CD4-positive, alpha-beta memory T cell (primary cell): Measurements from ENCODE around the gene SCO1. TPM values are rescaled to one million over a fixed set of nuclear protein-coding genes. Genes with fewer than 3 reads are reported as not detected.

Source experiments
- CTCF ChIA-PET: fragments of 350-600 bp; sonication (Branson Sonifier 250); formaldehyde crosslinking; loops from one replicate; lab custom pipeline; 2021; ENCODE audit warnings: inconsistent platforms; ENCODE audit not compliant: partially characterized antibody; lab: Charles Lee
- POLR2A ChIA-PET: fragments of 350-600 bp; sonication (Branson Sonifier 250); formaldehyde crosslinking; loops from one replicate; lab custom pipeline; 2021; ENCODE audit not compliant: partially characterized antibody; lab: Charles Lee
- DNase-seq, 5 donors: peaks; one replicate each; pipeline versions ENCODE4 v3.0.0 to v3.0.0-alpha.2; 2020 to 2022; ENCODE audit warnings: mixed read lengths in 1 of 5
- H3K27ac ChIP-seq: one replicate; pipeline ENCODE4 v1.7.0; 2013; ENCODE audit warnings: low read depth, low read length
- H3K27me3 ChIP-seq: 2 replicates; pipeline ENCODE4 v1.7.0; 2013; ENCODE audit warnings: mild to moderate bottlenecking, low read length, moderate library complexity; ENCODE audit not compliant: insufficient read depth
- H3K36me3 ChIP-seq: 2 replicates; pipeline ENCODE4 v1.7.0; 2013; ENCODE audit warnings: mild to moderate bottlenecking, low read length, moderate library complexity; ENCODE audit not compliant: insufficient read depth
- H3K4me1 ChIP-seq: 2 replicates; pipeline ENCODE4 v1.7.0; 2013; ENCODE audit warnings: mild to moderate bottlenecking, low read length, moderate library complexity; ENCODE audit not compliant: insufficient read depth
- H3K4me3 ChIP-seq, 2 donors: one replicate each; pipeline ENCODE4 v1.7.0; 2013; ENCODE audit warnings: low read length in 2 of 2, mild to moderate bottlenecking in 1 of 2
- H3K9me3 ChIP-seq, 2 donors: one replicate each; pipeline ENCODE4 v1.7.0; 2013; ENCODE audit warnings: low read length in 2 of 2, control low read depth in 1 of 2; ENCODE audit not compliant: control insufficient read depth in 1 of 2
- H3K27ac Mint-ChIP-seq, 7 donors: one replicate each; pipeline ENCODE4 v1.8.0; 2020 to 2021; ENCODE audit warnings: mixed read lengths in 7 of 7, mild to moderate bottlenecking in 6 of 7, inconsistent platforms in 3 of 7, moderate library complexity in 3 of 7
- H3K27me3 Mint-ChIP-seq, 2 donors: one replicate each; pipeline ENCODE4 v1.8.0; 2020 to 2021; ENCODE audit warnings: mixed read lengths in 2 of 2
- H3K36me3 Mint-ChIP-seq, 2 donors: one replicate each; pipeline ENCODE4 v1.8.0; 2020 to 2021; ENCODE audit warnings: mixed read lengths in 2 of 2, inconsistent platforms in 1 of 2, mild to moderate bottlenecking in 1 of 2
- H3K4me1 Mint-ChIP-seq, 4 donors: one replicate each; pipeline ENCODE4 v1.8.0; 2020 to 2021; ENCODE audit warnings: mixed read lengths in 4 of 4, mild to moderate bottlenecking in 1 of 4
- H3K4me3 Mint-ChIP-seq, 8 donors: one replicate each; pipeline ENCODE4 v1.8.0; 2020 to 2021; ENCODE audit warnings: mixed read lengths in 8 of 8, mild to moderate bottlenecking in 7 of 8, moderate library complexity in 6 of 8, inconsistent platforms in 3 of 8
- H3K9me3 Mint-ChIP-seq, 8 donors: one replicate each; pipeline ENCODE4 v1.8.0; 2020 to 2021; ENCODE audit warnings: mixed read lengths in 8 of 8, mild to moderate bottlenecking in 5 of 8, inconsistent platforms in 3 of 8, moderate library complexity in 1 of 8
- intact Hi-C: fragments of 100-400 bp; cut with micrococcal nuclease; formaldehyde crosslinking; loops from one replicate; pipeline ENCODE4 v1.15.1; 2023
- polyA plus RNA-seq, 2 donors: library from polyadenylated mRNA; unstranded; fragments of 300-500 nt; fragmentation: Illumina TruSeq; gene quantifications; one replicate each; pipeline ENCODE4 v1.2.3, GENCODE V29; 2021
- total RNA-seq, 2 experiments: library from RNA; stranded (reverse); gene quantifications; one replicate each; pipeline ENCODE4 v1.2.3, GENCODE V29; 2021

Gene SCO1
- total and polyA plus RNA-seq, 4 experiments from 2014 or later = 12.9 to 26.1 (median 23.1) TPM

GRCh38 chr17:10648956-10649355 is 48.4 kb downstream of the SCO1 start:
- Mint-ChIP-seq H3K4me3 (no peak overlapping the region), H3K4me1 (peaks cover 7 to 16% (median 12%) of the 10 kb centered on the region in 4 donors), H3K9me3 (peaks cover 0 to 1% (median 0%) of the 10 kb centered on the region in 8 donors), H3K27me3 (no peaks in the 10 kb centered on the region), H3K36me3 (peaks cover 7 to 18% of the 10 kb centered on the region in 2 donors), H3K27ac (no peak overlapping the region)
- POLR2A ChIA-PET = no interaction called here
- intact Hi-C loops = no loop called here
- H3K9me3 ChIP-seq = no peaks in the 10 kb centered on the region
- H3K27ac ChIP-seq = no peak overlapping the region
- H3K27me3 ChIP-seq = no peaks in the 10 kb centered on the region
- H3K4me1 ChIP-seq = no peaks in the 10 kb centered on the region
- CTCF ChIA-PET = interaction anchor here (0.7 kb wide), 1 partner anchor 196 kb away, joined by 5 read pairs; no protein-coding TSS in a partner anchor
- no peaks in the 10 kb centered on the region for H3K36me3 ChIP-seq
- no peak for DNase-seq
- no peak overlapping the region for H3K4me3 ChIP-seq

GRCh38 chr17:10648381-10648780 is 49.0 kb downstream of the SCO1 start:
- Histone ChIP-seq H3K27ac (no peak overlapping the region), H3K27me3 (no peaks in the 10 kb centered on the region), H3K4me3 (no peak overlapping the region), H3K9me3 (no peaks in the 10 kb centered on the region), H3K36me3 (no peaks in the 10 kb centered on the region), H3K4me1 (no peaks in the 10 kb centered on the region)
- CTCF ChIA-PET = interaction anchor here (3.1 to 7.3 kb wide), 5 partner anchors 11 to 200 kb away, joined by 9 to 142 read pairs (median 39); no protein-coding TSS in a partner anchor
- Mint-ChIP-seq H3K4me1 (peaks cover 6 to 12% (median 7%) of the 10 kb centered on the region in 4 donors), H3K27me3 (no peaks in the 10 kb centered on the region), H3K4me3 (no peak overlapping the region), H3K9me3 (no peaks in the 10 kb centered on the region), H3K27ac (no peak overlapping the region), H3K36me3 (peaks cover 8 to 18% of the 10 kb centered on the region in 2 donors)
- no peak for DNase-seq
- POLR2A ChIA-PET = no interaction called here
- intact Hi-C loops = no loop called here

GRCh38 chr17:10646392-10646990 is 50.8 kb downstream of the SCO1 start:
- Histone ChIP-seq H3K9me3 (no peaks in the 10 kb centered on the region), H3K27me3 (no peaks in the 10 kb centered on the region), H3K4me1 (no peaks in the 10 kb centered on the region), H3K36me3 (no peaks in the 10 kb centered on the region), H3K4me3 (no peak overlapping the region), H3K27ac (no peak overlapping the region)
- Mint-ChIP-seq H3K36me3 (peaks cover 18 to 31% of the 10 kb centered on the region in 2 donors), H3K27me3 (no peaks in the 10 kb centered on the region), H3K4me3 (no peak overlapping the region), H3K4me1 (peaks cover 0 to 5% (median 2%) of the 10 kb centered on the region in 4 donors), H3K9me3 (no peaks in the 10 kb centered on the region), H3K27ac (no peak overlapping the region)
- CTCF ChIA-PET = interaction anchor here (0.7 to 7.3 kb wide), 30 partner anchors 8 to 230 kb away, joined by 3 to 142 read pairs (median 4); partner anchors contain the start of genes MYH3 and TMEM220
- POLR2A ChIA-PET = interaction anchor here (0.9 kb wide), 1 partner anchor 199 kb away, joined by 4 read pairs; no protein-coding TSS in a partner anchor
- DNase-seq = peak; percentile 58 to 65 (median 63)
- intact Hi-C loops = loop anchor here (1.0 kb wide), 1 partner anchor 199 kb away; no protein-coding TSS in a partner anchor

GRCh38 chr17:10640475-10640874 is 56.9 kb downstream of the SCO1 start:
- Mint-ChIP-seq H3K4me3 (no peak overlapping the region), H3K36me3 (peaks cover 58 to 63% of the 10 kb centered on the region in 2 donors), H3K27ac (no peak overlapping the region), H3K4me1 (peaks cover 0 to 2% (median 0%) of the 10 kb centered on the region in 4 donors), H3K27me3 (no peaks in the 10 kb centered on the region), H3K9me3 (no peaks in the 10 kb centered on the region)
- no peak overlapping the region for H3K4me3 ChIP-seq
- H3K9me3 ChIP-seq = no peaks in the 10 kb centered on the region
- H3K27ac ChIP-seq = no peak overlapping the region
- no peaks in the 10 kb centered on the region for H3K4me1 ChIP-seq
- intact Hi-C loops = no loop called here
- CTCF ChIA-PET = interaction anchor here (0.8 to 3.0 kb wide), 6 partner anchors 9 to 204 kb away, joined by 3 to 20 read pairs (median 4); no protein-coding TSS in a partner anchor
- no peaks in the 10 kb centered on the region for H3K27me3 ChIP-seq
- POLR2A ChIA-PET = no interaction called here
- H3K36me3 ChIP-seq = no peaks in the 10 kb centered on the region
- DNase-seq = no peak

GRCh38 chr17:10638151-10638550 is 59.2 kb downstream of the SCO1 start:
- CTCF ChIA-PET = interaction anchor here (1.9 kb wide), 1 partner anchor 9 kb away, joined by 9 read pairs; no protein-coding TSS in a partner anchor
- Mint-ChIP-seq H3K27ac (peak overlapping the region in 2 of 7 donors; percentile 46 to 77), H3K9me3 (no peaks in the 10 kb centered on the region), H3K36me3 (peaks cover 52 to 66% of the 10 kb centered on the region in 2 donors), H3K4me1 (peaks cover 0 to 6% (median 1%) of the 10 kb centered on the region in 4 donors), H3K27me3 (no peaks in the 10 kb centered on the region), H3K4me3 (no peak overlapping the region)
- H3K4me3 ChIP-seq = no peak overlapping the region
- DNase-seq = no peak
- H3K4me1 ChIP-seq = no peaks in the 10 kb centered on the region
- intact Hi-C loops = no loop called here
- no peaks in the 10 kb centered on the region for H3K27me3 ChIP-seq
- no peaks in the 10 kb centered on the region for H3K36me3 ChIP-seq
- POLR2A ChIA-PET = no interaction called here
- H3K27ac ChIP-seq = no peak overlapping the region
- H3K9me3 ChIP-seq = no peaks in the 10 kb centered on the region

- ChIA-PET POLR2A (no interaction called here), CTCF (interaction anchor here (0.9 to 12.3 kb wide), 2 partner anchors 11 to 18 kb away, joined by 4 to 185 read pairs; no protein-coding TSS in a partner anchor)
- peak overlapping the region in 1 of 7 donors; percentile 76 for H3K27ac Mint-ChIP-seq
- no peaks in the 10 kb centered on the region for H3K4me1 ChIP-seq
- no peaks in the 10 kb centered on the region for H3K9me3 ChIP-seq
- peaks cover 0 to 6% (median 4%) of the 10 kb centered on the region in 4 donors for H3K4me1 Mint-ChIP-seq
- DNase-seq = no peak
- no peak overlapping the region for H3K4me3 ChIP-seq
- H3K27me3 ChIP-seq = no peaks in the 10 kb centered on the region
- no peaks in the 10 kb centered on the region for H3K36me3 ChIP-seq
- H3K27me3 Mint-ChIP-seq = no peaks in the 10 kb centered on the region
- no peak overlapping the region for H3K4me3 Mint-ChIP-seq
- peaks cover 43 to 50% of the 10 kb centered on the region in 2 donors for H3K36me3 Mint-ChIP-seq
- no peak overlapping the region for H3K27ac ChIP-seq
- intact Hi-C loops = no loop called here
- no peaks in the 10 kb centered on the region for H3K9me3 Mint-ChIP-seq
These were observed 62.0 kb downstream of the SCO1 start for GRCh38 chr17:10635290-10635689.

- H3K4me3 ChIP-seq = no peak overlapping the region
- no peaks in the 10 kb centered on the region for H3K36me3 ChIP-seq
- Mint-ChIP-seq H3K4me1 (peaks cover 0 to 6% (median 4%) of the 10 kb centered on the region in 4 donors), H3K27ac (peak overlapping the region in 1 of 7 donors; percentile 53), H3K4me3 (peak overlapping the region in 2 of 8 donors; percentile 24 to 62), H3K27me3 (no peaks in the 10 kb centered on the region), H3K36me3 (peaks cover 37 to 39% of the 10 kb centered on the region in 2 donors), H3K9me3 (no peaks in the 10 kb centered on the region)
- no peaks in the 10 kb centered on the region for H3K4me1 ChIP-seq
- H3K27ac ChIP-seq = no peak overlapping the region
- intact Hi-C loops = no loop called here
- no peak for DNase-seq
- no peaks in the 10 kb centered on the region for H3K9me3 ChIP-seq
- no peaks in the 10 kb centered on the region for H3K27me3 ChIP-seq
- ChIA-PET CTCF (interaction anchor here (0.8 to 12.3 kb wide), 4 partner anchors 12 to 216 kb away, joined by 3 to 185 read pairs (median 32); no protein-coding TSS in a partner anchor), POLR2A (no interaction called here)
These were observed 63.5 kb downstream of the SCO1 start for GRCh38 chr17:10633738-10634379.
